Parathyroid adenoma (tissue), 2 donors: ENCODE data around the gene RLF.

Experiments
- H2AFZ ChIP-seq: fragments of 300-600 bp; sonication (generic); one replicate; pipeline ENCODE4 v1.7.0; 2017; ENCODE audit warnings: antibody characterized with exemption, mild to moderate bottlenecking
- H3K27ac ChIP-seq: fragments of 300-600 bp; sonication (generic); one replicate; pipeline ENCODE4 v1.7.0; 2017
- H3K27me3 ChIP-seq: fragments of 300-600 bp; sonication (generic); one replicate; pipeline ENCODE4 v1.7.0; 2017; ENCODE audit warnings: low read length; ENCODE audit not compliant: control insufficient read depth, insufficient read depth
- H3K36me3 ChIP-seq: fragments of 300-600 bp; sonication (generic); one replicate; pipeline ENCODE4 v1.7.0; 2017; ENCODE audit warnings: low read length; ENCODE audit not compliant: control insufficient read depth, insufficient read depth
- H3K4me1 ChIP-seq: fragments of 300-600 bp; sonication (generic); one replicate; pipeline ENCODE4 v1.7.0; 2017; ENCODE audit warnings: control low read depth
- H3K4me2 ChIP-seq: fragments of 300-600 bp; sonication (generic); one replicate; pipeline ENCODE4 v1.7.0; 2017; ENCODE audit warnings: low read length
- H3K4me3 ChIP-seq: fragments of 300-600 bp; sonication (generic); one replicate; pipeline ENCODE4 v1.7.0; 2017; ENCODE audit warnings: low read depth, low read length
- H3K79me2 ChIP-seq: fragments of 300-600 bp; sonication (generic); one replicate; pipeline ENCODE4 v1.7.0; 2017; ENCODE audit warnings: control low read depth
- H3K9ac ChIP-seq: fragments of 300-600 bp; sonication (generic); one replicate; pipeline ENCODE4 v1.7.0; 2017; ENCODE audit warnings: mild to moderate bottlenecking
- H3K9me3 ChIP-seq: fragments of 300-600 bp; sonication (generic); one replicate; pipeline ENCODE4 v1.7.0; 2017; ENCODE audit warnings: low read length; ENCODE audit not compliant: control insufficient read depth
- TF ChIP-seq, protein P1 (sequence below): fragments of 300-600 bp; sonication (generic); IDR thresholded peaks from one replicate; pipeline ENCODE4 v1.7.0; 2017; ENCODE audit warnings: antibody characterized with exemption, mild to moderate bottlenecking
- donor health status: primary hyperparathyroidism.

RLF gene

DNA sequence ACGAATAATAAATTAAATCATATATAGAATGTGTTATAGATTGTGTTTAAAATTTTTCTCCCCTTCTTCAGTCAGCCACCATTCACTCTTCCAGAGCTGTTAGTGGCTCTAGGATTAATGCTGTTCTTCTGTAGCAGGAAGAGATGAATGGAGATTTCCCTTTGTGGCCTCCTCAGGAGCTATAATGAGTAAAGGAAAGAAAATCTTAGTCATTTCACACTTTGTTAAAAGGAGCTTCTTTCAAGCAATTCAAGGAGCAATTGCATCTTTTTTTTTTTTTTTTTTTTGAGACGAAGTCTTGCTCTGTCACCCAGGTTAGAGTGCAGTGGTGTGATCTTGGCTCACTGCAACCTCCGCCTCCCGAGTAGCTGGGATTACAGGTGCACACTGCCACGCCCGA is 62.9 kb downstream of the RLF start:
- TF ChIP-seq, protein P1, sequence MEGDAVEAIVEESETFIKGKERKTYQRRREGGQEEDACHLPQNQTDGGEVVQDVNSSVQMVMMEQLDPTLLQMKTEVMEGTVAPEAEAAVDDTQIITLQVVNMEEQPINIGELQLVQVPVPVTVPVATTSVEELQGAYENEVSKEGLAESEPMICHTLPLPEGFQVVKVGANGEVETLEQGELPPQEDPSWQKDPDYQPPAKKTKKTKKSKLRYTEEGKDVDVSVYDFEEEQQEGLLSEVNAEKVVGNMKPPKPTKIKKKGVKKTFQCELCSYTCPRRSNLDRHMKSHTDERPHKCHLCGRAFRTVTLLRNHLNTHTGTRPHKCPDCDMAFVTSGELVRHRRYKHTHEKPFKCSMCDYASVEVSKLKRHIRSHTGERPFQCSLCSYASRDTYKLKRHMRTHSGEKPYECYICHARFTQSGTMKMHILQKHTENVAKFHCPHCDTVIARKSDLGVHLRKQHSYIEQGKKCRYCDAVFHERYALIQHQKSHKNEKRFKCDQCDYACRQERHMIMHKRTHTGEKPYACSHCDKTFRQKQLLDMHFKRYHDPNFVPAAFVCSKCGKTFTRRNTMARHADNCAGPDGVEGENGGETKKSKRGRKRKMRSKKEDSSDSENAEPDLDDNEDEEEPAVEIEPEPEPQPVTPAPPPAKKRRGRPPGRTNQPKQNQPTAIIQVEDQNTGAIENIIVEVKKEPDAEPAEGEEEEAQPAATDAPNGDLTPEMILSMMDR = no peak
- Histone ChIP-seq H3K36me3 (no peaks in the 10 kb centered on the region), H3K27ac (no peak overlapping the region), H3K4me2 (no peak overlapping the region), H3K27me3 (no peaks in the 10 kb centered on the region), H3K9ac (no peak overlapping the region), H3K9me3 (no peaks in the 10 kb centered on the region), H3K4me1 (no peaks in the 10 kb centered on the region), H2AFZ (no peak overlapping the region), H3K79me2 (no peaks in the 10 kb centered on the region), H3K4me3 (no peak overlapping the region)

DNA sequence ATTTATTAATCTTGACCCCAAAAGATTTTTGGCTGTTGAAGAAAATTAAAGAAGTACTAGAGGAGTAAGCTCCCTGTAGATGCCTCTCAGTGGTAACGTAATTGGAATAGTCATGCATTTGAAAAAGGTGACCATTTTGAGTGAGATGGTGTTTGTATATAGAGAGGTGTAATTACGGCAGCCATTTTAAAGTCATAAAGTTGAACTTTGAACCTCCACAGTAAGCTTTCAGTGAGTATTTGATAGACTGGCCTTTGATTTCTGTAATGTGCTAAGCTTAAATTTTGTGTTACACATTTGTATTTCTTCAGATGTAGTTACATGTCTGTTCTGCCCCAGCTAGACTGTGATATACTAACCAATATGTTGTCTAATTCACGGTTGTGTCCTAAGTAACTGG is 65.0 kb downstream of the RLF start:
- TF ChIP-seq, protein P1 = no peak
- H3K9me3 ChIP-seq = no peaks in the 10 kb centered on the region
- no peaks in the 10 kb centered on the region for H3K36me3 ChIP-seq

DNA sequence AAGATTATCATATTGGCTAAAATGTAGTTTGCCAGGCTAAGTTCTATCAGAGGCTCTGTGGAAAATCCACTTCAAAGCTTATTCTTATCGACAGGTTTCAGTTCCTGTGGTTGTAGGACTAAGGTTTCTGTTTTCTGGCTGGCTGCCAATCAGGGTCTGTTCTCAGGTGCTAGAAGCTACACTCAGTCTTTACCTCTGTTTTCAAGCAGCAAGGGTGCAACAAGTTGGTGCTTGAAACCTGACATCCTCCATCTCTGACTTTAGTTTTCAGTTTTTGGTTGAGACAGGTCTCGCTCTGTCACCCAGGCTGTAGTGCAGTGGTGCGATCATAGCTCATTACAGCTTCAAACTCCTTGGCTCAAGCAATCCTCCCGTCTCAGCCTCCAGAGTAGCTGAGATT is 71.3 kb downstream of the RLF start:
- no peaks in the 10 kb centered on the region for H3K36me3 ChIP-seq

More for the DNA sequence above, 65.0 kb downstream of the RLF start:
- Histone ChIP-seq H2AFZ (no peak overlapping the region), H3K4me2 (no peak overlapping the region), H3K9ac (no peak overlapping the region), H3K4me3 (no peak overlapping the region), H3K79me2 (no peaks in the 10 kb centered on the region), H3K4me1 (no peaks in the 10 kb centered on the region), H3K27ac (no peak overlapping the region), H3K27me3 (no peaks in the 10 kb centered on the region)

DNA sequence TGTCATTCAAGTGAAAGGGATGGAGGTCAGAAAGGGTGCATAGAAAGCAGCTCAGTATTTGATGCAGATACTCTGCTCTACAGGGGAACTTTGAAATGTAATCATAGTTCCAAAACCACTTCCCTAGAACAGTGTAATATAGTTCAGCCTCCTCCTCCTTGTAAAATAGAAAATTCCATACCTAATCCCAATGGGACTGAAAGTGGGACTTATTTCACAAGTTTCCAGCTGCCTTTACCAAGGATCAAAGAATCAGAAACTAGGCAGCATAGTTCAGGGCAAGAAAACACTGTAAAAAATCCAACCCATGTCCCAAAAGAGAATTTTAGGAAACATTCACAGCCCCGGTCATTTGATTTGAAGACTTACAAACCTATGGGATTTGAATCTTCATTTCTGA is 78.4 kb downstream of the RLF start:
- no peak overlapping the region for H3K4me2 ChIP-seq
- no peaks in the 10 kb centered on the region for H3K4me1 ChIP-seq
- H3K36me3 ChIP-seq = no peaks in the 10 kb centered on the region
- H3K27me3 ChIP-seq = no peaks in the 10 kb centered on the region
- no peak overlapping the region for H2AFZ ChIP-seq
- H3K79me2 ChIP-seq = no peaks in the 10 kb centered on the region
- H3K9ac ChIP-seq = no peak overlapping the region
- H3K9me3 ChIP-seq = no peaks in the 10 kb centered on the region
- no peak overlapping the region for H3K4me3 ChIP-seq
- H3K27ac ChIP-seq = no peak overlapping the region
- TF ChIP-seq, protein P1 = no peak

More for the DNA sequence above, 71.3 kb downstream of the RLF start:
- H3K9ac ChIP-seq = no peak overlapping the region
- H3K4me2 ChIP-seq = no peak overlapping the region
- no peak overlapping the region for H3K4me3 ChIP-seq
- H3K27me3 ChIP-seq = no peaks in the 10 kb centered on the region
- H3K79me2 ChIP-seq = no peaks in the 10 kb centered on the region
- H3K27ac ChIP-seq = no peak overlapping the region
- TF ChIP-seq, protein P1 = no peak
- H3K4me1 ChIP-seq = no peaks in the 10 kb centered on the region
- no peaks in the 10 kb centered on the region for H3K9me3 ChIP-seq
- no peak overlapping the region for H2AFZ ChIP-seq

DNA sequence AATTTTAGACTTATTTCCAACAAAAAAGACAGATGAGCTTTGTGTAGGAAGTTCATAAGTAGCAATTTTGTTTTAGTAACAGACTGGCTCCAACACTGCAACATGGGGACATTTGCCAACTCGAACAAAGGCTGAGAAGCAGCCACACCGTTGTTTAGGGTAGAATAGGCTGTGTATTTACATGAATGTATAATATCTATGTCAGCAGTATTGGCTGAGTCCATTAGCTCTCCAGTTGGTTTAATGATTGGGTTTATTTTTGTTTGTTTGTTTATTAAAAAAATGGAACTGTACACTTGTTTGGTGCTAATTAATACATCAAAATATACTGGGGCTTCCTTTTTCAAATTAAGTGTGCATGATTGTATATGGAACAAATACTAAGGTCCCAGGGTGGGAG is 79.2 kb downstream of the RLF start:
- no peak overlapping the region for H2AFZ ChIP-seq
- H3K9ac ChIP-seq = no peak overlapping the region
- H3K27me3 ChIP-seq = no peaks in the 10 kb centered on the region
- TF ChIP-seq, protein P1 = no peak
- H3K27ac ChIP-seq = no peak overlapping the region
- H3K4me2 ChIP-seq = no peak overlapping the region
- no peaks in the 10 kb centered on the region for H3K79me2 ChIP-seq
- H3K36me3 ChIP-seq = no peaks in the 10 kb centered on the region
- H3K4me1 ChIP-seq = no peaks in the 10 kb centered on the region
- no peak overlapping the region for H3K4me3 ChIP-seq
- no peaks in the 10 kb centered on the region for H3K9me3 ChIP-seq
